ENCODE results near the gene GRIA2.

Gene GRIA2

GRCh38 chr4:157358851-157359250, 138.3 kb downstream of the GRIA2 start:
- H3K4me1 ChIP-seq, result no peaks in the 10 kb centered on the region
- H3K36me3 ChIP-seq (ENCODE audit: control insufficient read depth, insufficient read depth, low read length), result no peaks in the 10 kb centered on the region
- H3K4me2 ChIP-seq (ENCODE audit: low read length), result no peak overlapping the region
- H3K4me3 ChIP-seq (ENCODE audit: low read depth, low read length), result no peak overlapping the region
- no peak overlapping the region for H3K27ac ChIP-seq
- H3K9me3 ChIP-seq (ENCODE audit: control insufficient read depth, low read length), result no peaks in the 10 kb centered on the region
- TF ChIP-seq CTCF (IDR thresholded peaks at IDR 0.05), result no peak
- no peak overlapping the region for H3K9ac ChIP-seq
- H2AFZ ChIP-seq, result no peak overlapping the region
- H3K27me3 ChIP-seq (ENCODE audit: control insufficient read depth, insufficient read depth, low read length), result no peaks in the 10 kb centered on the region
- H3K79me2 ChIP-seq, result no peaks in the 10 kb centered on the region

GRCh38 chr4:157363360-157363759, 142.8 kb downstream of the GRIA2 start:
- Histone ChIP-seq H3K9ac (no peak overlapping the region), H3K4me3 (ENCODE audit: low read depth, low read length) (no peak overlapping the region), H3K9me3 (ENCODE audit: control insufficient read depth, low read length) (no peaks in the 10 kb centered on the region), H3K27ac (no peak overlapping the region), H3K79me2 (no peaks in the 10 kb centered on the region), H3K4me1 (no peaks in the 10 kb centered on the region), H2AFZ (no peak overlapping the region), H3K36me3 (ENCODE audit: control insufficient read depth, insufficient read depth, low read length) (no peaks in the 10 kb centered on the region), H3K4me2 (ENCODE audit: low read length) (no peak overlapping the region), H3K27me3 (ENCODE audit: control insufficient read depth, insufficient read depth, low read length) (no peaks in the 10 kb centered on the region)
- TF ChIP-seq CTCF (IDR thresholded peaks at IDR 0.05), result no peak

GRCh38 chr4:157372154-157372553, 151.6 kb downstream of the GRIA2 start:
- H3K27me3 ChIP-seq (ENCODE audit: control insufficient read depth, insufficient read depth, low read length), result no peaks in the 10 kb centered on the region
- no peak for TF ChIP-seq CTCF (IDR thresholded peaks at IDR 0.05)

GRCh38 chr4:157372567-157372966, 152.0 kb downstream of the GRIA2 start:
- Histone ChIP-seq H3K79me2 (no peaks in the 10 kb centered on the region), H3K9me3 (ENCODE audit: control insufficient read depth, low read length) (no peaks in the 10 kb centered on the region), H3K4me3 (ENCODE audit: low read depth, low read length) (no peak overlapping the region), H3K27me3 (ENCODE audit: control insufficient read depth, insufficient read depth, low read length) (no peaks in the 10 kb centered on the region), H2AFZ (no peak overlapping the region), H3K36me3 (ENCODE audit: control insufficient read depth, insufficient read depth, low read length) (no peaks in the 10 kb centered on the region), H3K27ac (no peak overlapping the region), H3K4me1 (no peaks in the 10 kb centered on the region), H3K4me2 (ENCODE audit: low read length) (no peak overlapping the region), H3K9ac (no peak overlapping the region)
- TF ChIP-seq CTCF (IDR thresholded peaks at IDR 0.05), result no peak

More at GRCh38 chr4:157372154-157372553, 151.6 kb downstream of the GRIA2 start:
- Histone ChIP-seq H3K79me2 (no peaks in the 10 kb centered on the region), H3K4me1 (no peaks in the 10 kb centered on the region), H3K4me2 (ENCODE audit: low read length) (no peak overlapping the region), H3K9ac (no peak overlapping the region), H3K4me3 (ENCODE audit: low read depth, low read length) (no peak overlapping the region), H3K9me3 (ENCODE audit: control insufficient read depth, low read length) (no peaks in the 10 kb centered on the region), H3K36me3 (ENCODE audit: control insufficient read depth, insufficient read depth, low read length) (no peaks in the 10 kb centered on the region), H3K27ac (no peak overlapping the region), H2AFZ (no peak overlapping the region)

GRCh38 chr4:157389741-157390140, 169.2 kb downstream of the GRIA2 start:
- Histone ChIP-seq H2AFZ (no peak overlapping the region), H3K4me1 (no peaks in the 10 kb centered on the region), H3K4me3 (ENCODE audit: low read depth, low read length) (no peak overlapping the region), H3K27me3 (ENCODE audit: control insufficient read depth, insufficient read depth, low read length) (no peaks in the 10 kb centered on the region), H3K9me3 (ENCODE audit: control insufficient read depth, low read length) (no peaks in the 10 kb centered on the region), H3K27ac (no peak overlapping the region), H3K4me2 (ENCODE audit: low read length) (no peak overlapping the region), H3K79me2 (no peaks in the 10 kb centered on the region), H3K36me3 (ENCODE audit: control insufficient read depth, insufficient read depth, low read length) (no peaks in the 10 kb centered on the region), H3K9ac (no peak overlapping the region)
- TF ChIP-seq CTCF (IDR thresholded peaks at IDR 0.05), result no peak

Measured in parathyroid adenoma (tissue), 2 donors.